MCF 10A (cell line): ENCODE results near the gene CXCL11. TPM values are rescaled to one million over a fixed set of nuclear protein-coding genes. Genes with fewer than 3 reads are reported as not detected.

Source experiments
- BruUV-seq: library from RNA; stranded (reverse); fragments of 400-500 nt; replicated peaks from 2 replicates; lab custom pipeline; 2021; lab: Mats Ljungman, UMichigan
- CTCF ChIA-PET: fragments of 300-600 bp; sonication (Branson Sonifier 250); formaldehyde crosslinking; extraction: SDS; loops from one replicate; lab custom pipeline; 2021; ENCODE audit warnings: antibody characterized with exemption, inconsistent platforms; lab: Yijun Ruan, JAX
- POLR2A ChIA-PET: fragments of 300-600, 350-650 bp; sonication (Branson Sonifier 250); formaldehyde crosslinking; extraction: SDS; loops from one replicate; lab custom pipeline; 2020; ENCODE audit warnings: antibody characterized with exemption, inconsistent platforms; lab: Yijun Ruan, JAX
- DNase-seq: peaks from one replicate; pipeline ENCODE4 v3.0.0-alpha.2; 2018; ENCODE audit not compliant: unreplicated experiment
- H3K27ac Mint-ChIP-seq: one replicate; pipeline ENCODE4 v1.8.0; 2022; ENCODE audit warnings: mild to moderate bottlenecking, low read depth, mixed read lengths; ENCODE audit not compliant: unreplicated experiment
- H3K27me3 Mint-ChIP-seq: one replicate; pipeline ENCODE4 v1.8.0; 2022; ENCODE audit warnings: mixed read lengths; ENCODE audit not compliant: insufficient read depth, unreplicated experiment
- H3K36me3 Mint-ChIP-seq: one replicate; pipeline ENCODE4 v1.8.0; 2022; ENCODE audit warnings: mild to moderate bottlenecking, moderate library complexity, mixed read lengths; ENCODE audit not compliant: insufficient read depth, unreplicated experiment
- H3K4me1 Mint-ChIP-seq: one replicate; pipeline ENCODE4 v1.8.0; 2022; ENCODE audit warnings: mixed read lengths; ENCODE audit not compliant: insufficient read depth, unreplicated experiment
- H3K4me3 Mint-ChIP-seq: one replicate; pipeline ENCODE4 v1.8.0; 2022; ENCODE audit warnings: mild to moderate bottlenecking, moderate library complexity, mixed read lengths; ENCODE audit not compliant: unreplicated experiment
- H3K9me3 Mint-ChIP-seq: one replicate; pipeline ENCODE4 v1.8.0; 2022; ENCODE audit warnings: mixed read lengths; ENCODE audit not compliant: unreplicated experiment
- intact Hi-C: fragments of 100-400 bp; cut with micrococcal nuclease; formaldehyde crosslinking; loops from 2 replicates; pipeline ENCODE4 v1.14.1; 2022
- total RNA-seq: library from RNA; stranded (reverse); gene quantifications from 2 replicates; pipeline ENCODE4 v1.2.3, GENCODE V29; 2022
- TF ChIP-seq, protein P1 (sequence below): fragments of 200-600 bp; IDR thresholded peaks from one replicate; pipeline ENCODE4 v1.8.0; 2022; ENCODE audit warnings: antibody characterized with exemption, mild to moderate bottlenecking; ENCODE audit not compliant: unreplicated experiment

CXCL11 gene
- total RNA-seq, 1 experiment from 2014 or later, result not detected

DNA sequence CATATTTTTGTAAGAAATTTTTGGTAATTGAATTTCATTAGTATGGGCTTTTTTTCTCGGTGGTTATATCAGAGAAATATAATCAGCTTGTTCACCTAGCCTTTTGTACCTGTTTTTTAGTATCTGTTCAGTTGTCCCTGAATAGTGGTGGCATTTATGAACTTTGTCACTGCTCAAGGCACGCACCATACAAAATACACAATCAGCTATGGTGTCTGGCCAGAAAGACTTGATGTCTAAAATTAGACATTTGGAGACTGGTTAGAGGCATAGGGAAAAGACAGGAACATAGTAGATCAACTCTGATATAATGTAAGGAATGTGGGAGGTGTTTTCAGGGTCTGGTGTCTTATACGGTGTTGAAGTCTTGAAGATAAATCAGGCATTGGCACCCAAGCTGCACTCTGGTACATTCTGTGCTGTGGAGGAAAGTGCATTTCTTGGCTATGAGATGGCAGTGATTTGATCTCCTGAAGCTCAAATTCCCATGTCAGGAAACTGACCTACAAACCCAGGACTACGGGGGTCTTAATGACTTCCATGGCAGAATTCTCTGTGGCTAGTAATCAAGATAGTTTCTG is 42.3 kb upstream of the CXCL11 start:
- TF ChIP-seq, protein P1, sequence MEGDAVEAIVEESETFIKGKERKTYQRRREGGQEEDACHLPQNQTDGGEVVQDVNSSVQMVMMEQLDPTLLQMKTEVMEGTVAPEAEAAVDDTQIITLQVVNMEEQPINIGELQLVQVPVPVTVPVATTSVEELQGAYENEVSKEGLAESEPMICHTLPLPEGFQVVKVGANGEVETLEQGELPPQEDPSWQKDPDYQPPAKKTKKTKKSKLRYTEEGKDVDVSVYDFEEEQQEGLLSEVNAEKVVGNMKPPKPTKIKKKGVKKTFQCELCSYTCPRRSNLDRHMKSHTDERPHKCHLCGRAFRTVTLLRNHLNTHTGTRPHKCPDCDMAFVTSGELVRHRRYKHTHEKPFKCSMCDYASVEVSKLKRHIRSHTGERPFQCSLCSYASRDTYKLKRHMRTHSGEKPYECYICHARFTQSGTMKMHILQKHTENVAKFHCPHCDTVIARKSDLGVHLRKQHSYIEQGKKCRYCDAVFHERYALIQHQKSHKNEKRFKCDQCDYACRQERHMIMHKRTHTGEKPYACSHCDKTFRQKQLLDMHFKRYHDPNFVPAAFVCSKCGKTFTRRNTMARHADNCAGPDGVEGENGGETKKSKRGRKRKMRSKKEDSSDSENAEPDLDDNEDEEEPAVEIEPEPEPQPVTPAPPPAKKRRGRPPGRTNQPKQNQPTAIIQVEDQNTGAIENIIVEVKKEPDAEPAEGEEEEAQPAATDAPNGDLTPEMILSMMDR, result no peak
- POLR2A ChIA-PET, result interaction anchor here (0.6 to 1.3 kb wide), 4 partner anchors 8 to 682 kb away, joined by 3 to 7 read pairs (median 3); no protein-coding TSS in a partner anchor
- Mint-ChIP-seq H3K4me3 (no peak overlapping the region), H3K27me3 (no peaks in the 10 kb centered on the region), H3K36me3 (no peaks in the 10 kb centered on the region), H3K4me1 (no peaks in the 10 kb centered on the region), H3K9me3 (no peaks in the 10 kb centered on the region), H3K27ac (no peak overlapping the region)
- intact Hi-C loops, result no loop called here
- CTCF ChIA-PET, result interaction anchor here (0.6 to 1.9 kb wide), 3 partner anchors 9 to 182 kb away, joined by 3 to 10 read pairs (median 3); no protein-coding TSS in a partner anchor
- no TSS peak for BruUV-seq
- no peak for DNase-seq

DNA sequence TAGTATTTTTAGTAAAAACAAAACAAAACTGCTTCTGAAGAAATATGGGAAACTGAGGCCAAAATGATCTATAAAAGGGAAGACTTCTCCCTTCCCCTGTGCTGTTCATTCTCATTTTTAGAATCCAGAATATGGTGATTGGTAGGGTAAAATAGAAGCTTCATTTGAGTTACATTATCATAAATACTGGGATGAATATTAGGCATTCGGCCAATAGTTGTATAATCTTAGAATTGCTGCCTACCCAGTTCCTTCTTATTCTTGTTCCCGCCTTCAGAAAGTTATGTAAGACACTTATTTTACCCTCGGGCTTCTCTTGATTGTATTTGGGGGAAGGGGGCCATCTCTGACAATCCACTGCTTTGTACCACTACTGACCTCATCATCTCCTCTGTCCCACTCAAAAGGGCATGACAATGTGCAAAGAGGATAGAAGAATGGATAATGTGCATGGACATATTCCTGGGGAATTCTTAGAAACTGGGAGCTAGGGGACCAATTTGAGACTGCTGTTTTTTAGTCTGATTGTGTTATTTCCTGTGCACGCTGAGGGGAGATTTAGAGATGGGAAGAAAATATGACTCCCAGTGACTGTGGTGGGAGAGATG is 39.2 kb upstream of the CXCL11 start:
- Mint-ChIP-seq H3K36me3 (no peaks in the 10 kb centered on the region), H3K9me3 (no peaks in the 10 kb centered on the region), H3K4me3 (no peak overlapping the region), H3K27ac (no peak overlapping the region), H3K4me1 (no peaks in the 10 kb centered on the region), H3K27me3 (no peaks in the 10 kb centered on the region)
- intact Hi-C loops, result no loop called here
- no peak for DNase-seq
- TF ChIP-seq, protein P1, result no peak
- CTCF ChIA-PET, result interaction anchor here (0.6 to 1.5 kb wide), 4 partner anchors 9 to 81 kb away, joined by 3 to 5 read pairs (median 4); no protein-coding TSS in a partner anchor
- POLR2A ChIA-PET, result interaction anchor here (2.1 to 2.6 kb wide), 2 partner anchors 9 to 12 kb away, joined by 8 to 12 read pairs; no protein-coding TSS in a partner anchor
- BruUV-seq, result no TSS peak

DNA sequence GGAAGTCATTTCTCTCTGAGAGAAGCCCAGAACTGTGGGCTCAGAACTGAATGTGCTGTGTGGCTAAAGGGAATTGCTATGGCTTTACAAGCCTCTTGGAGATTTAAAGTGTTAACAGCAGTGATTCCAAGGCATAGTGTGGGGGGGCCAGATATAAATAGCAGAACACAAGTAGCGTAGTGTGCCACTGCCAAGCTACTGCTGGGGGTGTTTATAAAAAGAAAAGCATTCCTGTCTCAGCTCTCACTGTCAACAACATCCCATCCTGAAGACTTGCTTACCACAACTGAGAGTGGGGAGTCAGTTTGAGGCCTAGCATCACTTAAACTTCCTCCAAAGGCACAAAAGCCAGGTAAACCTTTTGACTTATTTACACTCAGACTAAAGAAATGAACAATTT is 38.6 kb upstream of the CXCL11 start, which contains the start of gene ART3:
Gene ART3 (plus strand): TSS at position 242 of the 400 bp plus-strand sequence. CDS start 1,181 bp downstream, outside the sequence.
- intact Hi-C loops, result no loop called here
- POLR2A ChIA-PET, result interaction anchor here (2.1 to 2.6 kb wide), 2 partner anchors 9 to 12 kb away, joined by 8 to 12 read pairs; no protein-coding TSS in a partner anchor
- no TSS peak for BruUV-seq
- Mint-ChIP-seq H3K4me1 (no peaks in the 10 kb centered on the region), H3K36me3 (no peaks in the 10 kb centered on the region), H3K27me3 (no peaks in the 10 kb centered on the region), H3K27ac (no peak within 1 kb of the TSS), H3K4me3 (no peak within 1 kb of the TSS), H3K9me3 (no peaks in the 10 kb centered on the region)
- no peak for DNase-seq
- CTCF ChIA-PET, result interaction anchor here (0.6 to 1.7 kb wide), 5 partner anchors 8 to 80 kb away, joined by 3 to 8 read pairs (median 5); no protein-coding TSS in a partner anchor
- TF ChIP-seq, protein P1, result no peak

DNA sequence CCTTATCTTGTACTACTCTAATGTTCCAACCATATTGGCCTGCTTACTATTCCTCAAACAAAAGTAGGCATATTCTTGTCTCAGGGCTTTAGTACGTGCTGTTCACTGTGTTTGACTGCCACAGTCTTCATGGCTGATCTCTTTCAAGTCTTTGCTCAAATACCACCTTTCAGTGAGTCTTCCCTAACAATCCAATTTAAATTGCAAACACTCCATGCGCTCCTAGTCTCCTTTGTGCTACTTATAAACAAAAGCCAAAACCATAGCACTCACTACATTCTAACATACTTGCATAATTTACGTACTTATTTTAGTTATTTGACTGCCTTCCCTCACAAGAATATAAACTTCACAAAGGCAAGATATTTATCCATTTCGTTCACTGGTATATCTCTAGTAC is 36.9 kb upstream of the CXCL11 start:
- CTCF ChIA-PET, result no interaction called here
- no peaks in the 10 kb centered on the region for H3K27me3 Mint-ChIP-seq
- no peaks in the 10 kb centered on the region for H3K9me3 Mint-ChIP-seq
- no peaks in the 10 kb centered on the region for H3K36me3 Mint-ChIP-seq
- H3K4me1 Mint-ChIP-seq, result no peaks in the 10 kb centered on the region
- no peak overlapping the region for H3K27ac Mint-ChIP-seq
- BruUV-seq, result no TSS peak
- no peak for DNase-seq
- H3K4me3 Mint-ChIP-seq, result no peak overlapping the region
- intact Hi-C loops, result no loop called here
- TF ChIP-seq, protein P1, result no peak
- POLR2A ChIA-PET, result interaction anchor here (2.1 kb wide), 1 partner anchor 11 kb away, joined by 8 read pairs; no protein-coding TSS in a partner anchor
